IMR-90 (cell line): ENCODE results near the gene PHLDB1.

Experiments
- MAFK ChIP-seq: IDR thresholded peaks from 2 replicates; pipeline ENCODE4 v1.6.1; 2012; ENCODE audit warnings: low read depth, low read length, improper control_type of control experiment
- MXI1 ChIP-seq: IDR thresholded peaks from 2 replicates; pipeline ENCODE4 v1.6.1; 2012; ENCODE audit warnings: low read depth, mild to moderate bottlenecking, low read length, moderate library complexity, borderline replicate concordance
- POLR2A ChIP-seq: IDR thresholded peaks from 2 replicates; pipeline ENCODE4 v1.6.1; 2012; ENCODE audit warnings: mild to moderate bottlenecking, low read depth, low read length
- RAD21 ChIP-seq: IDR thresholded peaks from 2 replicates; pipeline ENCODE4 v1.6.1; 2012; ENCODE audit warnings: low read length, improper control_type of control experiment
- RCOR1 ChIP-seq: IDR thresholded peaks from 2 replicates; pipeline ENCODE4 v1.6.1; 2012; ENCODE audit warnings: mild to moderate bottlenecking, low read length, improper control_type of control experiment; ENCODE audit not compliant: insufficient replicate concordance
- TF ChIP-seq, protein P1 (sequence below): conservative IDR thresholded peaks from 2 replicates; pipeline ENCODE4 v1.5.1; 2012; ENCODE audit warnings: mild to moderate bottlenecking, low read depth, low read length, improper control_type of control experiment

- TF ChIP-seq, protein P1, sequence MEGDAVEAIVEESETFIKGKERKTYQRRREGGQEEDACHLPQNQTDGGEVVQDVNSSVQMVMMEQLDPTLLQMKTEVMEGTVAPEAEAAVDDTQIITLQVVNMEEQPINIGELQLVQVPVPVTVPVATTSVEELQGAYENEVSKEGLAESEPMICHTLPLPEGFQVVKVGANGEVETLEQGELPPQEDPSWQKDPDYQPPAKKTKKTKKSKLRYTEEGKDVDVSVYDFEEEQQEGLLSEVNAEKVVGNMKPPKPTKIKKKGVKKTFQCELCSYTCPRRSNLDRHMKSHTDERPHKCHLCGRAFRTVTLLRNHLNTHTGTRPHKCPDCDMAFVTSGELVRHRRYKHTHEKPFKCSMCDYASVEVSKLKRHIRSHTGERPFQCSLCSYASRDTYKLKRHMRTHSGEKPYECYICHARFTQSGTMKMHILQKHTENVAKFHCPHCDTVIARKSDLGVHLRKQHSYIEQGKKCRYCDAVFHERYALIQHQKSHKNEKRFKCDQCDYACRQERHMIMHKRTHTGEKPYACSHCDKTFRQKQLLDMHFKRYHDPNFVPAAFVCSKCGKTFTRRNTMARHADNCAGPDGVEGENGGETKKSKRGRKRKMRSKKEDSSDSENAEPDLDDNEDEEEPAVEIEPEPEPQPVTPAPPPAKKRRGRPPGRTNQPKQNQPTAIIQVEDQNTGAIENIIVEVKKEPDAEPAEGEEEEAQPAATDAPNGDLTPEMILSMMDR = no peak
- TF ChIP-seq RCOR1 (no peak), RAD21 (no peak), MAFK (no peak), MXI1 (no peak), POLR2A (no peak)
These were observed 65.4 kb downstream of the PHLDB1 start for GRCh38 chr11:118672846-118673245.
